22Rv1 (cell line): ENCODE data around the gene SLC19A1.

Source experiments
- ZFX ChIP-seq: fragments of 450-650 bp; IDR thresholded peaks from 2 replicates; pipeline ENCODE4 v1.6.1; 2017; ENCODE audit warnings: antibody characterized with exemption, borderline replicate concordance
- TF ChIP-seq, protein P1 (sequence below): fragments of 450-650 bp; IDR thresholded peaks from 2 replicates; pipeline ENCODE4 v1.5.1; 2017; ENCODE audit warnings: mild to moderate bottlenecking

DNA sequence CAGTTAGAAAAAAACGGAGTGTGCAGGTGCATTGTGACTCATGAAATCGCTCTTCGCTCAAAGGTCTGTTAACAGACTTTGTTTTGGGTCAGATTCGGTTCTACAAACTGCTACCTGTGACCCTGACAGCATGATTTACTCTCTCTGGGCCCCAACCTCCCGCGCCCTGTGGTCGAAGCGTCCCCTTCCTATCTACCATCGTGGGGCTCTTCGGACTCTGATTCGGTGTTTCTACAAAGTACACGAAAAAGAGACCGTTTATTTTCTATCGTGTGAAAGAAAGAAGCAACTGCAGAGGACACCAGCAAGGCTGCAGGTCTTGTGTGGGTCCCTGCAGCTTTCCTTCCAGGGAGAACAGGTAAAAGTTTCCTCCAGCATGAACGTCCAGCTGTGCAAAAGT is 29.4 kb upstream of the SLC19A1 start:
- TF ChIP-seq, protein P1, sequence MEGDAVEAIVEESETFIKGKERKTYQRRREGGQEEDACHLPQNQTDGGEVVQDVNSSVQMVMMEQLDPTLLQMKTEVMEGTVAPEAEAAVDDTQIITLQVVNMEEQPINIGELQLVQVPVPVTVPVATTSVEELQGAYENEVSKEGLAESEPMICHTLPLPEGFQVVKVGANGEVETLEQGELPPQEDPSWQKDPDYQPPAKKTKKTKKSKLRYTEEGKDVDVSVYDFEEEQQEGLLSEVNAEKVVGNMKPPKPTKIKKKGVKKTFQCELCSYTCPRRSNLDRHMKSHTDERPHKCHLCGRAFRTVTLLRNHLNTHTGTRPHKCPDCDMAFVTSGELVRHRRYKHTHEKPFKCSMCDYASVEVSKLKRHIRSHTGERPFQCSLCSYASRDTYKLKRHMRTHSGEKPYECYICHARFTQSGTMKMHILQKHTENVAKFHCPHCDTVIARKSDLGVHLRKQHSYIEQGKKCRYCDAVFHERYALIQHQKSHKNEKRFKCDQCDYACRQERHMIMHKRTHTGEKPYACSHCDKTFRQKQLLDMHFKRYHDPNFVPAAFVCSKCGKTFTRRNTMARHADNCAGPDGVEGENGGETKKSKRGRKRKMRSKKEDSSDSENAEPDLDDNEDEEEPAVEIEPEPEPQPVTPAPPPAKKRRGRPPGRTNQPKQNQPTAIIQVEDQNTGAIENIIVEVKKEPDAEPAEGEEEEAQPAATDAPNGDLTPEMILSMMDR: no peak
- no peak for TF ChIP-seq ZFX
